Activated naive CD4-positive, alpha-beta T cell treated with Interleukin-2 at 50 U/mL for 16 hours (primary cell): ENCODE data around the gene NPTX1.

Experiments
- DNase-seq: peaks from one replicate; pipeline ENCODE4 v3.0.0-alpha.2; 2020

The NPTX1 gene

GRCh38 chr17:80424261-80424660, 52.1 kb downstream of the NPTX1 start:
- no peak for DNase-seq

DNA sequence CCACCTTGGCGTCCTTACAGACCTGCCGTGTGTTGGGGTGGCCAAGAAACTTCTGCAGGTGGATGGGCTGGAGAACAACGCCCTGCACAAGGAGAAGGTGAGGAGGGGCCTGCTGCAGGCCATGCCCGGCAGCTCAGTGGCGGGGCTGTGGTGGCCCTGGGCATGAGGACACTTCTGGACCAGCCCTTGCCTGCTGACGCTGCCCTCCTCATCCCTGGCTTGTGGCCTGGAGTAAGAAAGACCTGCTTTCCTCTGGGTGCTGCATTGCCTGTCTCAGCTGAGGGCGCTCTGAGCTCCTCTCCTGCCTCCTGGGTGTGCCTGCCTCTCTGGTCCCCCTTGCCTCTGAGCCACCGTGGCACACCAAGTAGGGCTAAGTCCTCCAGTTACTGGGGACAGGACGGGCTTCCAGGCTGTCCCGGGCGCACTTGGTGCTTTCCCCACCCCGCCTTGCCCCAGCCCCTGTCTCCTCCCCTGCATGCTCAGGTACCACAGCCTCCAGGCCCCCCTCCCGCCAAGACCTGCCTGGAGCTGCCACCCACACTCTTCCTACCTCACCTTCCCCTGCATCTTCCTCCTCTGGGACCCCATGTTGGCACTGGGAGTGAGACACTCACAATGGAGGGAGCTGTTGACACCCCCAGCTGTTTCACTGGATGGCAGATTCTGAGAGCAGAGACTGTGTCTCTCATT, 52.7 kb downstream of the NPTX1 start:
- no peak for DNase-seq

GRCh38 chr17:80422981-80423380, 53.4 kb downstream of the NPTX1 start:
- no peak for DNase-seq

GRCh38 chr17:80422276-80422675, 54.1 kb downstream of the NPTX1 start:
- no peak for DNase-seq

GRCh38 chr17:80421381-80422090, 54.9 kb downstream of the NPTX1 start:
- no peak for DNase-seq

- no peak for DNase-seq
These were observed 57.2 kb downstream of the NPTX1 start for GRCh38 chr17:80419255-80419654.

- no peak for DNase-seq
These were observed 57.8 kb downstream of the NPTX1 start for GRCh38 chr17:80418589-80418988.
